HCT116 (cell line): Measurements from ENCODE around the gene CCNL1. TPM values are rescaled to one million over a fixed set of nuclear protein-coding genes. Genes with fewer than 3 reads are reported as not detected.
"Not testable (repeated sequence)": the region's sequence is repeated elsewhere in the genome, so short reads cannot be mapped to it uniquely, and the experiment has no call there.

Experiments used
- ATAC-seq: fragments of 200-7000 bp; cut with Tn5 transposase; 2 replicates; pipeline ENCODE4 v1.9.1; 2020; ENCODE audit warnings: mild to moderate bottlenecking, moderate library complexity
- BruUV-seq: library from RNA; stranded (reverse); fragments of 400-500 nt; replicated peaks from 2 replicates; lab custom pipeline; 2021; lab: Mats Ljungman, UMichigan
- CTCF ChIA-PET: fragments of 300-600 bp; sonication (Branson Sonifier 250); formaldehyde crosslinking; loops from one replicate; lab custom pipeline; 2021; ENCODE audit warnings: antibody characterized with exemption; lab: Charles Lee
- POLR2A ChIA-PET: fragments of 300-600, 350-600 bp; sonication (Branson Sonifier 250); formaldehyde crosslinking; loops from one replicate; lab custom pipeline; 2021; ENCODE audit warnings: antibody characterized with exemption; lab: Charles Lee
- RAD21 ChIA-PET, 2 experiments: fragments of 300-600 bp; sonication (Branson Sonifier 250); formaldehyde crosslinking; loops; one replicate each; lab custom pipeline; 2023; ENCODE audit warnings: low total read pairs in 2 of 2; ENCODE audit not compliant: uncharacterized antibody in 2 of 2, unreplicated experiment in 2 of 2, low non-redundant PET in 1 of 2; lab: Charles Lee
- DNase-seq: peaks from one replicate; pipeline ENCODE4 v3.0.0-alpha.2; 2010; ENCODE audit warnings: low read depth, low spot score
- H2AFZ ChIP-seq: fragments of 200-600 bp; shearing (Covaris generic), sonication (generic); 2 replicates; pipeline ENCODE4 v1.6.1; 2017; ENCODE audit warnings: low read depth, mixed run types, mixed read lengths, antibody characterized with exemption, low read length; ENCODE audit not compliant: poor library complexity, severe bottlenecking
- H3K27ac ChIP-seq: 2 replicates; pipeline ENCODE4 v1.5.1; 2012; ENCODE audit warnings: low read depth, low read length
- H3K27me3 ChIP-seq: fragments of 200-600 bp; sonication (generic); 2 replicates; pipeline ENCODE4 v1.6.1; 2016; ENCODE audit warnings: mixed run types, low read length, mixed read lengths; ENCODE audit not compliant: insufficient read depth
- H3K36me3 ChIP-seq, 2 experiments: fragments of 200-500 bp in 1 of 2; fragments of 200-600 bp in 1 of 2; sonication (Bioruptor generic) in 1 of 2; sonication (generic) in 1 of 2; 2 replicates each; pipeline versions ENCODE4 v1.5.1 to v1.6.1; 2014 to 2016; ENCODE audit warnings: low read length in 2 of 2, inconsistent platforms in 1 of 2, mixed read lengths in 1 of 2, mixed run types in 1 of 2; ENCODE audit not compliant: insufficient read depth in 2 of 2, control insufficient read depth in 1 of 2
- H3K4me1 ChIP-seq, 2 experiments: fragments of 200-600 bp in 1 of 2; sonication (generic) in 1 of 2; 2 replicates each; pipeline versions ENCODE4 v1.5.1 to v1.6.1; 2012 to 2017; ENCODE audit warnings: low read length in 2 of 2, inconsistent platforms in 1 of 2, mild to moderate bottlenecking in 1 of 2, mixed read lengths in 1 of 2, mixed run types in 1 of 2, moderate library complexity in 1 of 2; ENCODE audit not compliant: insufficient read depth in 2 of 2, control insufficient read depth in 1 of 2
- H3K4me2 ChIP-seq: fragments of 200-600 bp; sonication (generic); 2 replicates; pipeline ENCODE4 v1.6.1; 2017; ENCODE audit warnings: mixed run types, low read length, mixed read lengths
- H3K4me3 ChIP-seq, 2 experiments: fragments of 200-600 bp in 1 of 2; sonication (generic) in 1 of 2; replicated peaks in 1 of 2; 2 replicates each; pipeline ENCODE4 v1.5.1; 2011 to 2016; ENCODE audit warnings: low read length in 2 of 2, control low read depth in 1 of 2, low read depth in 1 of 2, mild to moderate bottlenecking in 1 of 2, mixed read lengths in 1 of 2, mixed run types in 1 of 2
- H3K79me2 ChIP-seq: fragments of 200-600 bp; sonication (generic); 2 replicates; pipeline ENCODE4 v1.6.1; 2017; ENCODE audit warnings: mild to moderate bottlenecking, mixed run types, low read length, moderate library complexity, mixed read lengths; ENCODE audit not compliant: insufficient read depth
- H3K9ac ChIP-seq: fragments of 200-600 bp; sonication (generic); 2 replicates; pipeline ENCODE4 v1.6.1; 2016; ENCODE audit warnings: low read length, mixed read lengths
- H3K9me2 ChIP-seq: fragments of 200-600 bp; sonication (generic), shearing (Covaris generic); 2 replicates; pipeline ENCODE4 v1.6.1; 2017; ENCODE audit warnings: mixed run types, mild to moderate bottlenecking, moderate library complexity; ENCODE audit not compliant: insufficient read depth
- H3K9me3 ChIP-seq, 2 experiments: fragments of 200-500 bp in 1 of 2; fragments of 200-600 bp in 1 of 2; sonication (Bioruptor generic) in 1 of 2; sonication (generic) in 1 of 2; 2 replicates each; pipeline ENCODE4 v1.6.1; 2014 to 2017; ENCODE audit warnings: low read length in 2 of 2, mixed read lengths in 2 of 2, inconsistent platforms in 1 of 2, low read depth in 1 of 2, mild to moderate bottlenecking in 1 of 2, mixed run types in 1 of 2, moderate library complexity in 1 of 2; ENCODE audit not compliant: control insufficient read depth in 1 of 2, insufficient read depth in 1 of 2
- H4K20me1 ChIP-seq: fragments of 200-600 bp; sonication (generic), shearing (Covaris generic); 2 replicates; pipeline ENCODE4 v1.6.1; 2017; ENCODE audit warnings: mixed run types, mild to moderate bottlenecking, moderate library complexity; ENCODE audit not compliant: insufficient read depth
- CBX3 ChIP-seq: IDR thresholded peaks from 2 replicates; pipeline ENCODE4 v1.6.1; 2012; ENCODE audit warnings: low read depth
- CEBPB ChIP-seq: IDR thresholded peaks from 2 replicates; pipeline ENCODE4 v1.6.1; 2012; ENCODE audit warnings: low read depth
- CTCF ChIP-seq, 3 experiments: fragments of 200-600 bp in 1 of 3; sonication (generic) in 1 of 3; IDR thresholded peaks in 2 of 3; conservative IDR thresholded peaks in 1 of 3; 2 replicates each; pipeline ENCODE4 v1.5.1; 2012 to 2017; ENCODE audit warnings: low read depth in 2 of 3, low read length in 2 of 3, antibody characterized with exemption in 1 of 3, borderline replicate concordance in 1 of 3, control low read depth in 1 of 3, mild to moderate bottlenecking in 1 of 3, mixed read lengths in 1 of 3, mixed run types in 1 of 3, moderate library complexity in 1 of 3; ENCODE audit not compliant: insufficient read depth in 1 of 3
- ELF1 ChIP-seq: IDR thresholded peaks from 2 replicates; pipeline ENCODE4 v1.6.1; 2012; ENCODE audit warnings: low read depth, borderline replicate concordance
- POLR2AphosphoS5 ChIP-seq: IDR thresholded peaks from 2 replicates; pipeline ENCODE4 v1.6.1; 2011; ENCODE audit warnings: mild to moderate bottlenecking, low read depth, low read length, moderate library complexity
- TCF7L2 ChIP-seq: IDR thresholded peaks from 2 replicates; pipeline ENCODE4 v1.7.0; 2011; ENCODE audit warnings: borderline replicate concordance, inconsistent platforms; ENCODE audit not compliant: insufficient read depth, insufficient read length; ENCODE audit errors: extremely low read depth
- intact Hi-C: fragments of 100-400 bp; cut with micrococcal nuclease; formaldehyde crosslinking; loops from 2 replicates; pipeline ENCODE4 v1.10.0; 2022
- total RNA-seq: library from RNA; stranded (reverse); gene quantifications from one replicate; pipeline ENCODE4 v1.2.1, GENCODE V29; 2021; ENCODE audit not compliant: unreplicated experiment

CCNL1 gene
- total RNA-seq, 1 experiment from 2014 or later = 96.7 TPM

- ChIA-PET CTCF (interaction anchor here (0.9 to 4.0 kb wide), 5 partner anchors 9 to 370 kb away, joined by 3 to 18 read pairs (median 3); no protein-coding TSS in a partner anchor), RAD21 (interaction anchor here (0.7 to 0.9 kb wide), 2 partner anchors 12 to 39 kb away, joined by 3 to 4 read pairs; no protein-coding TSS in a partner anchor), POLR2A (interaction anchor here (7.3 kb wide), 1 partner anchor 11 kb away, joined by 128 read pairs; no protein-coding TSS in a partner anchor)
- not testable (repeated sequence) for H3K9ac ChIP-seq, H3K4me3 ChIP-seq, H3K9me3 ChIP-seq, DNase-seq, ATAC-seq, H3K27ac ChIP-seq, H3K9me2 ChIP-seq, H3K4me2 ChIP-seq, H3K27me3 ChIP-seq, BruUV-seq, H2AFZ ChIP-seq
- TF ChIP-seq CTCF (IDR thresholded peaks at IDR 0.05 in 2 of 3, conservative IDR thresholded peaks at IDR 0.05 in 1 of 3; ENCODE audit: borderline replicate concordance in 1 of 3, insufficient read depth in 1 of 3, low read depth in 2 of 3, low read length in 2 of 3) = peak in 2 of 3 experiments; percentile 29 to 31; a peak in 3 of 6 replicates
- 0 out of 2 replicates have a peak, but pooled peaks have one; percentile 11 for TF ChIP-seq CBX3
- Histone ChIP-seq H3K36me3 (peaks cover 12 to 16% of the 10 kb centered on the region in 2 experiments; a peak in 3 of 4 replicates), H4K20me1 (peaks cover 16% of the 10 kb centered on the region; the same call in 1 of the 2 replicates), H3K4me1 (peaks cover 11 to 21% of the 10 kb centered on the region in 2 experiments), H3K79me2 (peaks cover 23% of the 10 kb centered on the region)
- intact Hi-C loops = loop anchor here (2.0 kb wide), 1 partner anchor 330 kb away; no protein-coding TSS in a partner anchor
Measured at GRCh38 chr3:157162620-157163019, 2.7 kb upstream of the CCNL1 start.

GRCh38 chr3:157160658-157161424 lies 894 bp upstream of the CCNL1 start:
- Histone ChIP-seq H3K36me3 (peaks cover 29 to 34% of the 10 kb centered on the region in 2 experiments), H3K27ac (peak overlapping the region; percentile 80), H3K9ac (peak overlapping the region; percentile 96), H3K9me3 (no peaks in the 10 kb centered on the region), H3K9me2 (no peaks in the 10 kb centered on the region), H3K27me3 (no peaks in the 10 kb centered on the region)
- RAD21 ChIA-PET = no interaction called here
- intact Hi-C loops = loop anchor here (1.0 kb wide), 1 partner anchor 14 kb away; no protein-coding TSS in a partner anchor
- ATAC-seq (peak; percentile 56), DNase-seq (peak; percentile 53)
- TF ChIP-seq CEBPB (peak; percentile 86), POLR2AphosphoS5 (no peak), ELF1 (no peak), TCF7L2 (no peak)
- TF ChIP-seq, all 23 proteins: peak for 1
- Histone ChIP-seq H3K4me2 (peak overlapping the region; percentile 86), H2AFZ (no peak overlapping the region), H3K79me2 (peaks cover 41% of the 10 kb centered on the region), H3K4me1 (peaks cover 11 to 21% of the 10 kb centered on the region in 2 experiments), H3K4me3 (peak overlapping the region; percentile 81 to 88), H4K20me1 (peaks cover 33% of the 10 kb centered on the region; the same call in 1 of the 2 replicates)
- ChIA-PET CTCF (interaction anchor here (1.0 to 1.5 kb wide), 3 partner anchors 11 to 41 kb away, joined by 3 to 5 read pairs (median 3); no protein-coding TSS in a partner anchor), POLR2A (interaction anchor here (0.9 to 7.3 kb wide), 12 partner anchors 8 to 606 kb away, joined by 3 to 128 read pairs (median 5); partner anchors contain the start of gene SSR3)
- no TSS peak for BruUV-seq
